ENCODE data around the gene MCAT. TPM values are rescaled to one million over a fixed set of nuclear protein-coding genes. Genes with fewer than 3 reads are reported as not detected.

MCAT gene
- total and polyA plus RNA-seq, 2 donors (not counting 3 experiments of a cell fraction or from before 2014, with no cell fraction given) = 16.9 to 23.2 TPM

DNA sequence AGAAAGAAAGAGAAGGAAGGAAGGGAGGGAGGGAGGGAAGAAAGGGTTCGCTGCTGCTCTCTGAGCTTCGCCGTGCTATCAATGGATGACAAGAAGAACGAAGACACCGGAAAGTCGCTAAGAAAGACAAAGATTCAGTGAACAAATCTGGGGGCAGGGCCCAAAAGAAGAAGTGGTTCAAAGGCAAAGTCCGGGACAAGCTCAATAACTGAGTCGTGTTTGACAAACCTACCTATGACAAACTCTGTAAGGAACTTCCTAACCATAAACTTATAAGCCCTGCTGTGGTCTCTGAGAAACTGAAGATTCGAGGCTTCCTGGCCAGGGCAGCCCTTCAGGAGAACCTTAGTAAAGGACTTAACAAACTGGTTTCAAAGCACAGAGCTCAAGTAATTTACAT, 51.1 kb downstream of the MCAT start:
- DNase-seq (ENCODE audit: low read depth, low spot score) = no peak
- CTCF ChIA-PET = interaction anchor here (0.6 to 1.7 kb wide), 5 partner anchors 44 to 312 kb away, joined by 3 to 5 read pairs (median 4); no protein-coding TSS in a partner anchor

More for the DNA sequence above, 51.1 kb downstream of the MCAT start:
- no peaks in the 10 kb centered on the region for H3K9me3 ChIP-seq (replicated peaks; ENCODE audit: control insufficient read depth, insufficient read depth, low read length)
- TF ChIP-seq GATA2 (IDR thresholded peaks at IDR 0.05; ENCODE audit: insufficient read depth, insufficient read length, low read depth, low read length) (no peak), POLR2A (IDR thresholded peaks at IDR 0.05; ENCODE audit: low read depth, low read length) (no peak), POLR2AphosphoS5 (IDR thresholded peaks at IDR 0.05; ENCODE audit: insufficient read depth, low read depth, low read length) (no peak), MYC (IDR thresholded peaks at IDR 0.05; ENCODE audit: low read depth, low read length) (no peak), EZH2 (IDR thresholded peaks at IDR 0.05; ENCODE audit: borderline replicate concordance, low read depth, low read length, severe bottlenecking) (no peak), FOS (IDR thresholded peaks at IDR 0.05; ENCODE audit: borderline replicate concordance, insufficient read depth, low read length) (no peak), JUN (IDR thresholded peaks at IDR 0.05; ENCODE audit: borderline replicate concordance, insufficient read depth, insufficient read length, low read depth) (no peak)
- TF ChIP-seq, protein P1, sequence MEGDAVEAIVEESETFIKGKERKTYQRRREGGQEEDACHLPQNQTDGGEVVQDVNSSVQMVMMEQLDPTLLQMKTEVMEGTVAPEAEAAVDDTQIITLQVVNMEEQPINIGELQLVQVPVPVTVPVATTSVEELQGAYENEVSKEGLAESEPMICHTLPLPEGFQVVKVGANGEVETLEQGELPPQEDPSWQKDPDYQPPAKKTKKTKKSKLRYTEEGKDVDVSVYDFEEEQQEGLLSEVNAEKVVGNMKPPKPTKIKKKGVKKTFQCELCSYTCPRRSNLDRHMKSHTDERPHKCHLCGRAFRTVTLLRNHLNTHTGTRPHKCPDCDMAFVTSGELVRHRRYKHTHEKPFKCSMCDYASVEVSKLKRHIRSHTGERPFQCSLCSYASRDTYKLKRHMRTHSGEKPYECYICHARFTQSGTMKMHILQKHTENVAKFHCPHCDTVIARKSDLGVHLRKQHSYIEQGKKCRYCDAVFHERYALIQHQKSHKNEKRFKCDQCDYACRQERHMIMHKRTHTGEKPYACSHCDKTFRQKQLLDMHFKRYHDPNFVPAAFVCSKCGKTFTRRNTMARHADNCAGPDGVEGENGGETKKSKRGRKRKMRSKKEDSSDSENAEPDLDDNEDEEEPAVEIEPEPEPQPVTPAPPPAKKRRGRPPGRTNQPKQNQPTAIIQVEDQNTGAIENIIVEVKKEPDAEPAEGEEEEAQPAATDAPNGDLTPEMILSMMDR (IDR thresholded peaks at IDR 0.05; ENCODE audit: extremely low read depth in 1 of 2, insufficient read depth in 1 of 2, low read depth in 1 of 2, low read length in 2 of 2) = no peak
- TF ChIP-seq, protein P2, sequence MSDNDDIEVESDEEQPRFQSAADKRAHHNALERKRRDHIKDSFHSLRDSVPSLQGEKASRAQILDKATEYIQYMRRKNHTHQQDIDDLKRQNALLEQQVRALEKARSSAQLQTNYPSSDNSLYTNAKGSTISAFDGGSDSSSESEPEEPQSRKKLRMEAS (IDR thresholded peaks at IDR 0.05; ENCODE audit: insufficient read depth, insufficient read length) = no peak
- H3K9me1 ChIP-seq (replicated peaks; ENCODE audit: control insufficient read depth, extremely low read depth, insufficient read depth, low read length) = no peaks in the 10 kb centered on the region
- no peak for FAIRE-seq
- no peaks in the 10 kb centered on the region for H3K79me2 ChIP-seq (ENCODE audit: control insufficient read depth, insufficient read depth, low read length)
- H2AFZ ChIP-seq (ENCODE audit: low read depth, low read length) = no peak overlapping the region
- no peaks in the 10 kb centered on the region for H4K20me1 ChIP-seq (replicated peaks; ENCODE audit: control insufficient read depth, extremely low read depth, insufficient read depth, low read length)
- POLR2A ChIA-PET = no interaction called here
- no peaks in the 10 kb centered on the region for H3K36me3 ChIP-seq (ENCODE audit: control insufficient read depth in 2 of 2, extremely low read depth in 1 of 2, insufficient read depth in 2 of 2, low read length in 2 of 2)
- H3K27ac ChIP-seq (ENCODE audit: insufficient read depth, low read depth, low read length) = no peak overlapping the region
- H3K9ac ChIP-seq (replicated peaks; ENCODE audit: extremely low read depth, insufficient read depth, low read length) = no peak overlapping the region
- no peaks in the 10 kb centered on the region for H3K27me3 ChIP-seq (ENCODE audit: control insufficient read depth in 2 of 2, insufficient read depth in 2 of 2, low read length in 2 of 2)
- dilution Hi-C loops (cut with MboI; ENCODE audit: extremely low pct_ligation_motif_present, low sequenced_read_pairs) = no loop called here
- no peak overlapping the region for H3K4me3 ChIP-seq (replicated peaks in 1 of 3; ENCODE audit: insufficient read depth in 1 of 3, low read depth in 1 of 3, low read length in 3 of 3)
- H3K4me1 ChIP-seq (ENCODE audit: control insufficient read depth, extremely low read depth, insufficient read depth, low read length) = peaks cover 4% of the 10 kb centered on the region
- H3K4me2 ChIP-seq (ENCODE audit: insufficient read depth, low read length) = no peak overlapping the region
- BruUV-seq (replicated peaks) = no TSS peak
- intact Hi-C loops (cut with micrococcal nuclease) = no loop called here

Measured in endothelial cell of umbilical vein (primary cell).